ENCODE measurements around the gene GPR63. TPM values are rescaled to one million over a fixed set of nuclear protein-coding genes. Genes with fewer than 3 reads are reported as not detected.

GPR63 gene
- total RNA-seq, 2 donors from 2014 or later = 0.80 to 0.96 TPM

DNA sequence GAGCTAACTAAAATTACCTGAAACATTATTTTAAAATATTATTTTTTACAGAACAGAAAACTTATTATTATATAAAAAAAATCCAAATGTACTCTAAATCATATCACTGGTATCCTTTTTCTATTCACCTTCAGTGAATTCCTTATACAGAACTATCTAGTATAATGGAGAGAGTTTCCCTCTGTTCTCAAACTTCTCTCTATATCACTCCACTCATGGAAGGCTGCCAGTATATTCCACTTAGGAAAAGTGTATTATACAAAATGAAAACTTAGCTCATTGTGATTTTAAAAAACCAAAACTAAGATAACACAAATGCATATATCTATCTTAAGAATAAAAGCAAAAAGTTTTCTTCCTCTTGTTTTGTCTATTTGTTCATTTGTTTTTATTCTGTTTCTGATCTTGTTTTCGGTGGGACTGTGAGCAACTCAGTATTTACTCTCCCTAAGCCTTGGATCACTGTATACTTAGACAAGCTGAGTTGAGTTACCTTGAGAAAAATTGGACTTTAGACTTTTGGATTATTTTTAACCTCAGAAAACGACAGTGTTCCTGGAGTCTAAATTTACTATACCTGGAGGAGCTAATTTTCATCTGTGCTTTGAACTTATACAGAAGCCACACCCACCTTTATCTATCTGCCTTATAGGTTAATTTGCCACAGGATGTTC, 61.4 kb downstream of the GPR63 start:
- Mint-ChIP-seq H3K36me3 (ENCODE audit: low read depth) (no peaks in the 10 kb centered on the region), H3K4me1 (no peaks in the 10 kb centered on the region), H3K4me3 (no peak overlapping the region), H3K27ac (peak overlapping the region; percentile 35), H3K27me3 (peaks cover 11% of the 10 kb centered on the region)
- H3K9me3 ChIP-seq (ENCODE audit: control insufficient read depth, low read length, poor library complexity, severe bottlenecking) = no peaks in the 10 kb centered on the region
- DNase-seq (no peak), ATAC-seq (no peak)

DNA sequence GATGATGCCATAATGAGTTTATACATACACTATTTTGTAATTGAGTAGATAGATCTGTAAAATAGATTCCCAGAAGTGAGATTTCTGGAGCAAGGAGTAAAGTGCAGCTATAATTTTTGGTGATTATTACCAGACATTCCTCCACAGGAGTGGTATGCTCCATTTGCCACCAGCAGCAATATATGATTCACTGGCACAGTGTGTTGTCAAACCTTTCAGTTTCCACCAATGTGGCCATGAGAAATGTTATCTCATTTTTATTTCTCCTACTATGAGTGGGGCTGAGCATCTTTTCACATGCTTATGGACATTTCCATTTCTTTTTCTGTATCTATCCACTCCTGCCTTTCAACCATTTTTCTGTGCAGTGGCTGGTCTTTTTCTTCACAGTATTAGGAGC, 70.5 kb downstream of the GPR63 start:
- DNase-seq (no peak), ATAC-seq (no peak)
- Mint-ChIP-seq H3K4me1 (no peaks in the 10 kb centered on the region), H3K27ac (no peak overlapping the region), H3K4me3 (no peak overlapping the region), H3K27me3 (peaks cover 28% of the 10 kb centered on the region), H3K36me3 (ENCODE audit: low read depth) (peaks cover 2% of the 10 kb centered on the region)
- H3K9me3 ChIP-seq (ENCODE audit: control insufficient read depth, low read length, poor library complexity, severe bottlenecking) = no peaks in the 10 kb centered on the region

DNA sequence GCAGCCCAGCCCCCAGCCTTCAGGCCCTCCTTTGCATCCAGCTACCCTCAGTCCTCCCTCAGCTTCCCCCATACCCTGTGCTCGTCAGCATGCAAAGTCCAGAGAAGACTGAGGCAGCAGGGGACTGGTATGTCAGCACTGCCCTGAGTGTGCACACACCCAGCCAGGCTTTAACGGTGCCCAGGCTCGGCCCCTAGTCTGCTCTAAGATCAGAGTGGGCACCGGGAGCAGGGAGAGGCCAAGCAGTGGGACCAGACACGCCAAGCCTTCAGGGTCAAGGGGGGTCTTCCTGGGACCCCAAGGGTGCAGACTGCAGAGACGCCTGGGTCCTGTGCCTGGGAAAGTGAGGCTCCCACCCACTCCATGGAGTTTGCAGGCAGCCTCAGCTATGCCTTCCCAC, 74.7 kb downstream of the GPR63 start:
- Mint-ChIP-seq H3K4me3 (no peak overlapping the region), H3K4me1 (no peaks in the 10 kb centered on the region), H3K36me3 (ENCODE audit: low read depth) (peaks cover 2% of the 10 kb centered on the region), H3K27me3 (peaks cover 35% of the 10 kb centered on the region), H3K27ac (no peak overlapping the region)
- H3K9me3 ChIP-seq (ENCODE audit: control insufficient read depth, low read length, poor library complexity, severe bottlenecking) = no peaks in the 10 kb centered on the region
- ATAC-seq (no peak), DNase-seq (no peak)

DNA sequence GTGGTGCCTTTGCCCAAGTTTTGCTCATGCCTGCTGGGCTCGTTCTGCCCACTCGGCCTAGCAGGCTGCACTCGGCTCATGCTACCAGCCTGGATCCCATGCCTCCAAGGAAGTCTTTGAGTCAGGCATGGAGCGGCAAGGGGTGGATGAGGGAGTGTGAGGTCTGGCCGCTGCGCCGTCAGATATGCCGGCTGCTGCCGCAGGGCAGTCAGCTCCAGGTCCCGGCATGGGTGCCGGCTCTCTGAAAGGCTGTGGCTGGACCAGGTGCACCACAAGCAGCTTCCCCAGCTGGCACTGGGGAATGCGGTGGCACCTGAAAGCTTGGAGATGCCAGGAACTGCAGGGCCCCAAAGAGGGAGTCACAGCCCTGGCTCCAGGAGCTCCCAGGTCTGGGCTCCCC, 75.5 kb downstream of the GPR63 start:
- no peak for DNase-seq
- Mint-ChIP-seq H3K27ac (no peak overlapping the region), H3K27me3 (peaks cover 38% of the 10 kb centered on the region), H3K4me1 (no peaks in the 10 kb centered on the region), H3K36me3 (ENCODE audit: low read depth) (peaks cover 2% of the 10 kb centered on the region), H3K4me3 (no peak overlapping the region)
- no peaks in the 10 kb centered on the region for H3K9me3 ChIP-seq (ENCODE audit: control insufficient read depth, low read length, poor library complexity, severe bottlenecking)
- ATAC-seq = no peak

DNA sequence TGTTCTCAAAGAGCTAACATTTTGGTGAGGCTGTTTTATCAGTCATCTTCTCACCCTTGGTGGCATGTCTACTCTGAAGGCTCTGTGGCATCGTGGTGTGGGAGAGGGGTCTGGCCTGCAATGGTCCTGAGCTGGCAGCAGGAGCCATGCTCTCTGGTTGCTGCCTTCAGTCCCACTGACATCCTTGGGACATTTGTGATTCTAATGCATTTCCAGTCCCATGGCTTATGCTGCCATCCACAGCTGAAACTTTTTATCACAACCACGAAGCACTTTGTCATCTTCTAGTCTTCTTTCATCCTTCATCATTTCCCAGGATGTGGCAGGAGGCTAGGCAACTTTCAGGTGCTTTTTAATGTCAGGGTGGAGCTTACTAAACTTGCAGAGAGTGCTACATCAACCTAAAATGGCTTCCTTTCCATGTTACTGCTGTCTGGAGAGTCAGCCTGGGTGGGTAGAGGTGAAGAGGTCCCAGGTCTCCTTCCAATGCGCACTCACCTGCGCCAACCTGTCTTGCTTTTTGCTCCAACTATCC, 77.1 kb downstream of the GPR63 start:
- H3K4me1 Mint-ChIP-seq = peaks cover 3% of the 10 kb centered on the region
- H3K9me3 ChIP-seq (ENCODE audit: control insufficient read depth, low read length, poor library complexity, severe bottlenecking) = no peaks in the 10 kb centered on the region
- ATAC-seq = no peak
- no peak overlapping the region for H3K4me3 Mint-ChIP-seq
- H3K27me3 Mint-ChIP-seq = peaks cover 44% of the 10 kb centered on the region
- no peak overlapping the region for H3K27ac Mint-ChIP-seq
- peaks cover 2% of the 10 kb centered on the region for H3K36me3 Mint-ChIP-seq (ENCODE audit: low read depth)
- no peak for DNase-seq

DNA sequence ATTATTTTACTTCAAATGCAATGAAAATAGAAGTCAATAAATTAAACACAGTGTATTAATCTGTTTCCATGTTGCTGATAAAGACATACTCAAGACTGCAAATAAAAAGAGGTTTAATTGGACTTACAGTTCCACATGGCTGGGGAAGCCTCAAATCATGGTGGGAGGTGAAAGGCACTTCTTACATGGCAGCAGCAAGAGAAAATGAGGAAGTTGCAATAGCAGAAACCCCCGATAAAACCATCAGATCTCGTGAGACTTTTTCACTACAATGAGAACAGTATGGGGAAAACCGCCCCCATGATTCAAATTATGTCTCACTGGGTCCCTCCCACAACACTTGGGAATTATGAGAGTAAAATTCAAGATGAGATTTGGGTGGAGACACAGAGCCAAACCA, 82.2 kb downstream of the GPR63 start:
- no peak overlapping the region for H3K4me3 Mint-ChIP-seq
- no peak for DNase-seq
- H3K27ac Mint-ChIP-seq = no peak overlapping the region
- no peak for ATAC-seq
- no peaks in the 10 kb centered on the region for H3K9me3 ChIP-seq (ENCODE audit: control insufficient read depth, low read length, poor library complexity, severe bottlenecking)
- H3K36me3 Mint-ChIP-seq (ENCODE audit: low read depth) = no peaks in the 10 kb centered on the region
- peaks cover 46% of the 10 kb centered on the region for H3K27me3 Mint-ChIP-seq
- peaks cover 3% of the 10 kb centered on the region for H3K4me1 Mint-ChIP-seq

DNA sequence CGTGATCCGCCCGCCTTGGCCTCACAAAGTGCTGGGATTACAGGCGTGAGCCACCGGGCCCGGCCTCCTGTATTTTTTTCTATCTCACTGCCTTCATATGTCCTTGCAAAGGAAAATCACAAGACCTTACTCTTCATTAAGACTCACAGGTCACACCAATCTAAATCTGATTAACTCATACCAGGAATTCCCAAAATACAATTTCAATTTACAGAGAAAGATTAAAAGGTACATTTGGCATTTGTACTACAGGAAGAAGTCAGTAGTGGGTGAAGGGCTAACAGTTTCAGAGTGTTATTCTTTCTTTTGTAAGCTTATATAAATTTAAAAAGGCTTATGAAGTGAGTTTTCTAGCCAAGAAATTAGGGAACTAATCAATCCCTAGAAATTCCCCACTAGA, 87.4 kb downstream of the GPR63 start:
- Mint-ChIP-seq H3K4me1 (no peaks in the 10 kb centered on the region), H3K36me3 (ENCODE audit: low read depth) (no peaks in the 10 kb centered on the region), H3K4me3 (no peak overlapping the region), H3K27ac (no peak overlapping the region), H3K27me3 (peaks cover 39% of the 10 kb centered on the region)
- no peaks in the 10 kb centered on the region for H3K9me3 ChIP-seq (ENCODE audit: control insufficient read depth, low read length, poor library complexity, severe bottlenecking)
- ATAC-seq = no peak
- no peak for DNase-seq

Other genes with a start within 250 kb of the GPR63 start
- gene NDUFAF4, start 60.4 kb upstream of the GPR63 start, total RNA-seq = 10 to 100 TPM; 26.7 to 26.8 TPM
- gene KLHL32, start 87.3 kb upstream of the GPR63 start, total RNA-seq = 1 to 10 TPM; 1.9 to 2.5 TPM